ENCODE results near the gene FERMT3.
"Not testable (repeated sequence)": the region's sequence is repeated elsewhere in the genome, so short reads cannot be mapped to it uniquely, and the experiment has no call there.

Gene FERMT3

GRCh38 chr11:64237484-64237951, 31.0 kb downstream of the FERMT3 start:
- DNase-seq = no peak

- no peak for DNase-seq
Observed at GRCh38 chr11:64238076-64238475, 31.6 kb downstream of the FERMT3 start.

- DNase-seq = no peak
Observed at GRCh38 chr11:64238999-64239398, 32.5 kb downstream of the FERMT3 start.

GRCh38 chr11:64239662-64240434, 33.3 kb downstream of the FERMT3 start:
- DNase-seq = no peak

- peak; percentile 98 for DNase-seq
Observed at GRCh38 chr11:64240435-64241240, 34.1 kb downstream of the FERMT3 start, which contains the start of gene FKBP2. FKBP2 (plus strand) TSS chr11:64241095; CDS start chr11:64242388, 1,293 bp downstream.

- DNase-seq = peak; percentile 100
Observed at GRCh38 chr11:64241241-64241490, 34.6 kb downstream of the FERMT3 start.

- DNase-seq = peak; percentile 39
Observed at GRCh38 chr11:64241491-64242374, 35.2 kb downstream of the FERMT3 start.

- DNase-seq = no peak
Observed at GRCh38 chr11:64243236-64243854, 36.8 kb downstream of the FERMT3 start.

- DNase-seq = no peak
Observed at GRCh38 chr11:64244107-64244506, 37.6 kb downstream of the FERMT3 start.

- no peak for DNase-seq
Observed at GRCh38 chr11:64244966-64245365, 38.4 kb downstream of the FERMT3 start.

GRCh38 chr11:64245401-64245796, 38.9 kb downstream of the FERMT3 start:
- DNase-seq = no peak

- peak; percentile 77 for DNase-seq
Observed at GRCh38 chr11:64245797-64246620, 39.5 kb downstream of the FERMT3 start.

- DNase-seq = not testable (repeated sequence)
Observed at GRCh38 chr11:64246621-64246870, 40.0 kb downstream of the FERMT3 start.

GRCh38 chr11:64246871-64247728, 40.6 kb downstream of the FERMT3 start, which contains the start of gene PPP1R14B:
PPP1R14B (minus strand) TSS chr11:64246943; CDS start chr11:64246673, 270 bp downstream.
- peak; percentile 90 for DNase-seq

GRCh38 chr11:64247729-64248531, 41.4 kb downstream of the FERMT3 start:
- no peak for DNase-seq

GRCh38 chr11:64248578-64248977, 42.1 kb downstream of the FERMT3 start:
- no peak for DNase-seq

GRCh38 chr11:64249038-64249437, 42.5 kb downstream of the FERMT3 start:
- DNase-seq = no peak

GRCh38 chr11:64249563-64250414, 43.3 kb downstream of the FERMT3 start:
- DNase-seq = no peak

GRCh38 chr11:64250415-64251015, 44.0 kb downstream of the FERMT3 start:
- DNase-seq = no peak

All from activated CD4-positive, alpha-beta T cell treated with anti-CD3 and anti-CD28 coated beads, Interleukin-2, amount 50 U/mL, for 16 hours (primary cell).